Measurements from ENCODE around the gene DIP2C. TPM values are rescaled to one million over a fixed set of nuclear protein-coding genes. Genes with fewer than 3 reads are reported as not detected.
"Not testable (repeated sequence)": the region's sequence is repeated elsewhere in the genome, so short reads cannot be mapped to it uniquely, and the experiment has no call there.

Gene DIP2C
- polyA plus RNA-seq, 1 donor = 37.7 TPM

DNA sequence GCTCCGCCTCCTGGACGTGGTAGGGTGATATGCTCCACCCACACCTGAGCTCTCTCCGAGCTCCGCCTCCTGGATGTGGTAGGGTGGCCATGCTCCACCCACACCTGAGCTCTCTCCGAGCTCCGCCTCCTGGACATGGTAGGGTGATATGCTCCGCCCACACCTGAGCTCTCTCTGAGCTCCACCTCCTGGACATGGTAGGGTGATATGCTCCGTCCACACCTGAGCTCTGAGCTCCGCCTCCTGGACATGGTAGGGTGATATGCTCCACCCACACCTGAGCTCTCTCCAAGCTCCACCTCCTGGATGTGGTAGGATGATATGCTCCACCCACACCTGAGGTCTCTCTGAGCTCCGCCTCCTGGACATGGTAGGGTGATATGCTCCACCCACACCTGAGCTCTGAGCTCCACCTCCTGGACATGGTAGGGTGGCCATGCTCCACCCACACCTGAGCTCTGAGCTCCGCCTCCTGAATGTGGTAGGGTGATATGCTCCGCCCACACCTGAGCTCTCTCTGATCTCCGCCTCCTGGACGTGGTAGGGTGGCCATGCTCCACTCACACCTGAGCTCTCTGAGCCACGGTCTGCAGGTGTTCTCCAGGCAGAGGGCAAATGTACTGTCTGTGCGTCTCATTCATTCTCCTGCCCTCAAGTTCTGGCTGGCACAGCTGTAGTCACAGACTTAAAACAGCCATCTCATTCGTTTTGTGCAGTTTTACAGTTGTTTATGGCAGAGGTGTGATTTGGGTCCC lies 252.4 kb downstream of the DIP2C start:
- DNase-seq = no peak

DNA sequence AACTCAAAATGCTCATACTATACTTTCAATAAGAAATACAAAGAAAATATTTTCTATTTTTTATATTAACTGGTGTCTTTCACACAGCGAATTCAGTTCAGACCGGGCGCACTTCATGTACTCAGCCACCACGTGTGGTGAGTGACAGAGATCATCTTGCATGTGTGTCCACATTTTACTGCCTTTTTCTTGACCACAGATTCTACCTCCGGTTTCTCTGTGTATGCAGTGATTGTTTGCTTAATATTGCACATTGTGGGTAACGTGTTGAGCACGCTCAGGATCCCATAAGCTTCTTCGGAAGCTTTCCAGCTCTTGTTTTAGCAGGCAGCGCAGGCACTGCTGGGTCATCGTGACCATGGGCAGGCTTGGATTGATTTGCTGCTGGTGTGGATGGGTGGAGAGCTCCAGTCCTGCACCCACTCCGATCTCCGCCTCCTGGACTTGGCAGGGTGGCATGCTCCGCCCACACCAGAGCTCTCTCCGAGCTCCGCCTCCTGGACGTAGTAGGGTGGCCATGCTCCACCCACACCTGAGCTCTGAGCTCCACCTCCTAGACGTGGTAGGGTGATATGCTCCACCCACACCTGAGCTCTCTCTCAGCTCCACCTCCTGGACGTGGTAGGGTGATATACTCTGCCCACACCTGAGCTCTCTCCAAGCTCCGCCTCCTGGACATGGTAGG lies 253.3 kb downstream of the DIP2C start:
- DNase-seq = no peak

DNA sequence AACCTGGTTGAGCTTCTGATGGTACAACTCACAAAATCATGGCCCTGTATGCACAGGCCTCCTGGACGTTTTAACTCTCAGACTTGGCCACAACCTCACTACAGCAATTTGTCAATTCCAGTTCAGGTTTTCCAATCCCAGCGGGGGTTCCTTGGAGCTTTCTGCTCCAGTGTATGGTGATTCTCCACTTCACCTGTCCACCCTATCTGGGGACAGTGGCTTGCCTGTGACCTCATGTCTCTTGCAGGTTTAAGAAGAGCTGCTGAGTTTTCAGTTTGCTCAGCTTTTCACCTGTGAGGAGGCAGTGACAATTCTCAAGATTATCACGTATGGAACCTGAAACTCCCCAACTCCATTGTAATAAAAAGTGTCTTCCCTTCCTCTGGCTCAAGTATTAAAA lies 254.1 kb downstream of the DIP2C start:
- DNase-seq = no peak

DNA sequence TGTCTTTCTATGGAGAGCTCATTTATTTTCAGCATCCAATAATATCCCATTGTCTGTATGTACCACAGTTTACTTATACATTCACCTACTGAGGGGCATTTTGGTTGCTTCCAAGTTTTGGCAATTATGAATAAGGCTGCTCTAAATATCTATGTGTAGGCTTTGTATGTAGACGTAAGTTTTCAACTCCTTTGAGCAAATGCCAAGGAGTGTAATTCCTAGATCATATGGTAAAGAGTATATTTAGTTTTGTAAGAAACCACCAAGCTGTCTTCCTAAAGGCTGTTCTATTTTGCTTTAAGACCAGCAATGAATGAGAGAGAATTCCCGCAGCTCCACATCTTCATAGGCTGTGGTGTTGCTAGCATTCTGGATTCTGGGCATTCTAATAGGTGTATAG lies 259.8 kb downstream of the DIP2C start:
- DNase-seq = no peak

DNA sequence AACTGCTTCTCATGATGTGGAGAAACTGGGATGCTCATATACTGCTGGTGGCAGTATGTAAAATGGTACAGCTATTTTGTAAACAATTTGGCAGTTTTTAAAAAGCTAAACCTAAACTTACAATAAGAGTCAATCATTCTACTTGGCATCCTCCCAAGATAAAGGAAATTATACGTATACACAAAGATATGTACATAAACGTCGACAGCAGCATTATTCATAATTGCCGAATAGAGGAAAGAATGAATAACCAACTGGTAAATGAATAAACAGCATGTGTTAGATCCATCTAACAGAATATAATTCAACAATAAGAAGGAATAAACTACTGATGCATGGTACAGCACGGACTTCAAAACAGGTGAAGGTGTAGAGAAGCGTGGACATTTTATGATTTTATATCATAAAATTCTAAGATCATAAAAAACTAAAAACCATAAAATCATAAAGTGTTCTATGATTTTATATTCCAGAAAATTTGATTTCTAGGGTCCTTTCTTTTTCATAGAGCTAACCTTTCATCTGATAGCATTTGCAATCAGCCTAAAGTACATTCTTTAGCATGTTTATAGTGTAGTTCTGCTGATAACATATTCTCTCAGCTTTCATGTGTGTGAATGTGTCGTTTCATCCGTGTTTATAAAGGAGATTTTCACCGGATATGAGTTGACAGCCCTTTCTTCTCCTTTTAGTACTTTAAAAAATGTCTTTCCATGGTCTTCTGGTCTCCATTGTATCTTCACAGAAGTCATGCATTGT lies 261.5 kb downstream of the DIP2C start:
- DNase-seq = no peak

DNA sequence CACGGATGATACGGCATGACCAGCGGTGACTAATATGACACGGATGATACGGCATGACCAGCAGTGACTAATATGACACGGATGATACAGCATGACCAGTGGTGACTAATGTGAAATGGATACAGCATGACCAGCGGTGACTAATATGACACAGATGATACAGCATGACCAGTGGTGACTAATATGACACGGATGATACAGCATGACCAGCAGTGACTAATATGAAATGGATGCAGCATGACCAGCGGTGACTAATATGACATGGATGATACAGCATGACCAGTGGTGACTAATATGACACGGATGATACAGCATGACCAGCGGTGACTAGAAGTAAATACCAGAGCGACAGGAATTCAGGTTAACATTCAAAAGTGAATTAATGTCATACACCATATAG lies 264.1 kb downstream of the DIP2C start:
- DNase-seq = not testable (repeated sequence)

DNA sequence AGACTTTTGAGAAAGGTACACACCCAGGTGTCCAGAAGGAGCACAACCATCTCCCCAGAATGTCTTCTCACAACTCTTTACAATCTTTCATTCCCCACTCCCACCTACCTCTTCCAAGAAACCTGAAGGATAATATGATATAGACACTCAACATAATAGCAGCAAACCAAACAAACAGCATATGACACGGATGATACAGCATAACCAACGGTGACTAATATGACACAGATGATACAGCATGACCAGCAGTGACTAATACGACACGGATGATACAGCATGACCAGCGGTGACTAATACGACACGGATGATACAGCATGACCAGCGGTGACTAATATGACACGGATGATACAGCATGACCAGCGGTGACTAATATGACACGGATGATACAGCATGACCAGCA lies 264.7 kb downstream of the DIP2C start:
- not testable (repeated sequence) for DNase-seq

DNA sequence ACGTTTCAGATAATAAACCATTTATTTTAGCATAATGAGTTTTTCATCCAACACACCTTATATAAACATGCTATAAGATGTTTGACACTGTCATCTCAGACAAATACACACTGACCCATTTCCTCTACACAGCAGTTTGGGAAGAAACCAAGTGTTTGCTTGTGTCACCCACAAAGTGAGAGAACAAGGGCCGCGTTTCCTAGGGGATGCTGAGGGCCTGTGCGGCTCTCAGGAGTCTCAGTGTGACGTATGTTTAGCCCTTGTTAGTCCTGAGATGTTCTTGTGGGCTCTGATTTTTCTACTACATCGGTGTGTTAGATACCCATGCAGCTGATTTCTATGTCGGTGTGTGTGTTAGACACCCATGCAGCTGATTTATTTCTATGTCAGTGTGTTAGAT lies 266.3 kb downstream of the DIP2C start:
- no peak for DNase-seq

DNA sequence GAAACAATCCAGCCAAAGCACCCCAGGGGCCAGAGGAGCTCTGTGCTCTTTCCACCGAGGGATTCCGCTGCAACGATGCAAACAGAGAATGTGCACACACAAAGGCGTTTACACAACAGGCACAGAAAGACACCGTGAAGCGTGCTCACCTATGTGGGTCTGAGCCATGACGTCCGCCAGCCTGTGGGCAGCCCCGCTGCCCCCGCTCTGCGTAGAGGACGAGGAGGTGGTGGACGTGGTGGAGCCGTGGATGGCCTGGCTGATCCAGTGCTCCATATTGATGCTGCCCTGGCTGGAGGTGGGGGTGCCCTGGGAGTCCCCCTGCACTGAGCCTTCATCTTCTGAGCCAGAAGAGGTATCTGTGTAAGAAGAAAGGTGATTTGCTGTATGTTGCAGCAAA lies 266.8 kb downstream of the DIP2C start:
- DNase-seq = no peak

DNA sequence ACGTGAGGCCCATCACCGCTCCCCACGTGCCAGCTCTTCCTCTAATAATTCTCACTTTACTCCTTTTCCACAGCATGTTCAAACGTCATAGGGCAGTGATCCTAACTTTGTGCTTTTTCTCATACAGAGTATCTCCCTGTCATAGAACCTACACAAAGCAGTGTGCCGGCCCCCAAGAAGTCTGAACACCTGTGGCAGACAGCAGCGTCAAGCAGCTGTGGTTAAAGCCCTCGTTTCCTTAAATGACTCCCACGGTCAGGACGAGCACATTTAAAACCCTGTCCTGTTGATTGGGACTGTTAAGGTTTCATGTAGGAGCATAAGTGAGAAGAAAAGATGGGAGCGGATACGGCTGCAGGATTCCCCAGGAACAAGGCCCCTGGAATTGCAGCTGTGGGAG lies 267.2 kb downstream of the DIP2C start:
- no peak for DNase-seq

DNA sequence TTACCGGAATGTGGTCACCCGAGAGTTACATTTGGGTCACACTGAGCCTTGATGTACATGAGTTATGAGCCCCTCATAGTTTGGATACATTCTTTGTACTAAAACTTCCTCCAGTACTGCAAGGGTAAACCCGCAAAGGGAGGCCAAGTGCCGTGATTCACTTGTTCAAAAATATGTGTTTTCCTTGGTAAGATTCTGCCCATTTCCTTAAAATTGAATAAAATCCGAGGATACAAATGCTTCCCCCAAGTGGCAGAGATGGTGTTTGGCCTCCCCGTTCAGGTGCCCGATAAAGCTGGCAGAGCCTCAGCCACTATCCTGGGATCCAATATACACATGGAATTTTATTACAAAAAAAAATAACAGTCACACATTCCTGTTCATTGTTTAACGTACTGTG lies 268.3 kb downstream of the DIP2C start:
- no peak for DNase-seq

DNA sequence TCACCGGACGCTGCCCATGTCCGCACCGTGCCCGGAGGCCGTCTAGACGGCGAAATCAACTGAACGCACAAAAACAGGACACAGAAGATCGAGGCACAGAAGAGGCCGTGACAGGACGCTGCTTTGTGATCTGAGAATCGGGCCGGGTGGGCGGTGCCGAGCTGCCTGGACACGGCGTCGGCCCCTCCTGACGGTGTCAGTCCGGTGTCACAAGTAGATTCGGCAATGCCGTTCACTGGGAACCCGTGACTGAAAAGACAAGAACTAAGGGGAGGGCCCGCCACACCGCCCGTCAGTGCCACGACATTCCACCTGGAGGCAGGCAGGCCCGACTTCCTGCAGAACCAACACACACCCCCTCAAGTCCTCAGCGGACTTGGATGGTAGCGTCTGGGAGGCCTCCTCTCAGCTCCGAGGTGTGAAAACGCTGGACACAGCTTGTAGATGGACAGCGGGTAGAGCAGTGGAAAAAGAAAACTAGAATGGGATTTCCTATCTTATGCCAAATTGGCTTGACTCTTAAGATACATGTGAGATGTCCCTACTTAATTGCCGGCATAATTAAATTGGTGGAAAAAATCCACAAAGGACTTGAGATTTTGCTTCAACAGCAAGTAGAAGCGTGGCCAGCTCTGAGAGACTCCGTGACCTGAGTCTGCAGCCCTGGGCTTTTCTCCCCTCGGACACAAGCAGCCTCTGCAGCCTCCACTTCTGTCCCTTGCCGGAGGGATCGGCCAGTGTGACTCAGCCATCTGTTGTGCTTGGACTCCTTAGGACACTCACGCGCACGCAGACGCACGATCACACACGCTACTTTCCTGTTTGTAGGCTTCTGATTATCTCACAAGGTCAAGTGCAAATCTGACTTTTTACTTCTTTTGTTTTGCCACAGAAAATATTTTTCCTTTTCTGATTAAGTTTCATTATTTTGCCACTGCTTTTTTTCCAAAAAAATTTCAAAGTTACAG lies 269.0 kb downstream of the DIP2C start:
- no peak for DNase-seq

DNA sequence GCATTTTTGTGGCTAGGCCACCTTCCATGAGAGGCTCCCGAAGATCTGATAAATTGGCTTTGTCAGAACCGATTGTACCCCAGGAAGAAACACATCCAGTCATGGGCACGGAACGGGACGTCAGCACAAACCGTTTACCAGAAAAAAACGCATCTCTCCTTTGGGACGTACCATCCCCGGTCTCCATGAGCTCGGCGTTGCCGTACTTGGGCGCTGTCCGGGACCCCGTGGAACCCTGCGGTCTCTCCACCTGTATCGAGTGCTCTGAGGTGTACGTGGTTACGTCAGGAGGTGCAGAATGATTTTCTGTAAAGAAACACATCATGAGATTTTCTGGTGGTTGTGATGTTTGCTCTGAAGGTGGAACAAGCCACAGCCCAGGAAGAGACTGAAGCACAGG lies 270.6 kb downstream of the DIP2C start:
- no peak for DNase-seq

DNA sequence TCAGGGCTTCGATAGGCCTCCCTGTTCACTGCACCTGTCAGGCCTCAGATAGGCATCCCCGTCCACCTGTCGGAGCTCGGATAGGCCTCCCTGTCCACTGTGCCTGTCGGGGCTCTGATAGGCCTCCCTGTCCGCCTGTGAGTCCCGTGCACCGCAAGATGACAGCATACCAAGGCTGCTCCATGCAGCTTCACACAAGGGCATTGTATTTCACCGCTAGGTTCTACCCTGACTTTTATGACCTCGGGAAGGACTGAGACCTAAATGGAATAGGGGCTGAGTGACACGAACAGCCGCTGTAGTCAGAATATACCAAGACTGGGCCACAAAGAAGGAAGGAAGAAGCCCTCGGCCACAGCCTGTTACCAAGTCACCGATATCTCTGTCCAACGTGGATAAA lies 271.2 kb downstream of the DIP2C start:
- DNase-seq = no peak

DNA sequence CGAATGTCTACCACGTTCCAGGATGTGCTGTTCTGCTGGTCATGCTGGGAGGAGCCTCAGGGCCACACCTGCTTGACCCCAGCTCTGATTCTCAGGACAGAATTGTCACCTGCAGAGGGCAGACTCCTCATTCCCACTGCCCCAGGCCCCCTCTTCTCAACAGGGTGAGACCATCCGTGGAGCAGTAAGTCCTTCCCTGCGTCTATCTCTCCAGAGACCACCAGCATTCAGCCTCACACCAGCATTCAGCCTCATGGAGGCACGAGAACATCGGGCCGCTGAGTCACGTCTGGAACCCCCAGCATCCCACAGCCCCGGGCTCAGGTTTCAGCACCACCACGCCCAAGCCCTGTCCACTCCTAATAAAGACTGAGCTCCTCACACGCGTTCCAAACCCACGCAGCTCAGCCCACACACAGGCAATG lies 273.4 kb downstream of the DIP2C start:
- DNase-seq = no peak

DNA sequence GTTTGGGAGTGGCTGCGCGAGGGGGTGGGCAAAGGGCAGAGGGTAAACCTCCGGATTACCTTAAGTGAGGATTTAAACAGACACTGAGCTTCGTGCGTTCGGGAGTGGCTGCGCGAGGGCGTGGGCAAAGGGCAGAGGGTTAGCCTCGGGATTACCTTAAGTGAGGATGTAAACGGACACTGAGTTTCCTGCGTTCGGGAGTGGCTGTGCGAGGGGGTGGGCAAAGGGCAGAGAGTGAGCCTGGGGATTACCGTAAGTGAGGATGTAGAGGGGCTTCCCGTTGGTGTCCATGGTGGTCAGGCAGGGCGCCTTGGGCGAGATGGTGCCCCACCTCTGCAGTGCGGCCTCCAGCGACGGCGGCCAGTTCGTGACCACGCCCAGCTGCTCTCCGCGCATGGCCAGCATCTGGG lies 275.8 kb downstream of the DIP2C start:
- DNase-seq = no peak

DNA sequence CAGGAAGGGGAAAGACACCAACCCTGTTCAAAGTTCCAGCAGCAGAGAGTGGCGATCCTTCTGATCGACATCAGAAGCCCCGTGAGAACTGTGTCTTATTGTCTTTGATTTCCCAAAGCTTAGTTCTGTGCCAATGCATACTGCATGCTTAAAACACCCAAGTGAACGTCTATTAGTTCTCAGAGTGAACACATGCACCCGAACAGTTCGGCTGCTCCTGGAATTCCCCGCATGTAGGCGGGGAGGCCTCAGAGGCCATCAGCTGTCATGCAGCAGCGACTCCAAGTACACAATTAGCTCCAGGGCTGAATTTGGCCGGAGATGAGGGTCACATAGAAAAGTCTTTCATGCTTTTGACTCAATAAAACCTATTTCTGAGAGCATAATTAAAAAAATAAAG lies 277.4 kb downstream of the DIP2C start:
- no peak for DNase-seq

DNA sequence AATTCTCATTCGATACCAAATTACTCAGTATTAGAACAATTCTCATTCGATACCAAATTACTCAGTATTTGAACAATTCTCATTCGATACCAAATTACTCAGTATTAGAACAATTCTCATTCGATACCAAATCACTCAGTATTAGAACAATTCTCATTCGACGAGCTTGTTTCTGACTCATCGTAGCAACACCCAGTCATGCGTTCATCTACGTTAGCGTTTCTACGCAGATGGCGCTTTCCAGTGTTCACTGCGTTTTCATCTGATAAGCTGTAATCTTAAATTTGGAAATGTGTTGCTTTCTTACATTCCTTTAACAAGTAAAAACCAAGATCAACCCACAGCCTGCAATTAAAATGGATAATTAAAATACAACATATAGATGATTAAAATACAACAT lies 277.9 kb downstream of the DIP2C start:
- no peak for DNase-seq

DNA sequence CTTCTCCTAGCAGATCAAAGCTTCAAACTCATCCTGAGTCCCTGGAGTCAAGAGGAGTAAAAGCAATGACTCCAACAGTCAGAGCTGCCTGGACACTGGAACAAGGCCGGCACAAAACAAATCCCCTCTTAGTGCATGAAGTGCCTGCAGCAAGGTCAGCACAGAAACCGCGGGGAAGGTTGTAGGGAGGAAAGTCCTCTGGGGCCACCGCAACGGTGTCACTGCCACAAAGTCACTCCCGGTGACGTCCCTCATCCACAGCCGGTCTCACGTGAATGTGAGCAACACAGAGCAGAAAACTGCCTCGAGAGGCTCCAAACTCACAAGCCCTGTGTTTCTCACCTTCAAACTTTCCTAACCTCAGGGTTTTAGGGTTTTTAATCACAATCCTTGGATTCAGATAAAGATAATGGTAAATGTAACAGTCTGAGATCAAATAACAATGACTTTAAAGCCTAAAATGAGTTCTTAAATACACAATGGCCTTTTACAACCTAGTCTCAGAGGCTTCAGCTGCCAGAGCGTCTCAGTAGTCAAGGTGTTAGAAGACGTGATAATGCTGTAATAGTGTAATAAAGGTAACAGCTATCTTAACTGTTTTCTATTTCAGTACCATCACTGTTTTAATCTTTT lies 279.9 kb downstream of the DIP2C start:
- DNase-seq = no peak

DNA sequence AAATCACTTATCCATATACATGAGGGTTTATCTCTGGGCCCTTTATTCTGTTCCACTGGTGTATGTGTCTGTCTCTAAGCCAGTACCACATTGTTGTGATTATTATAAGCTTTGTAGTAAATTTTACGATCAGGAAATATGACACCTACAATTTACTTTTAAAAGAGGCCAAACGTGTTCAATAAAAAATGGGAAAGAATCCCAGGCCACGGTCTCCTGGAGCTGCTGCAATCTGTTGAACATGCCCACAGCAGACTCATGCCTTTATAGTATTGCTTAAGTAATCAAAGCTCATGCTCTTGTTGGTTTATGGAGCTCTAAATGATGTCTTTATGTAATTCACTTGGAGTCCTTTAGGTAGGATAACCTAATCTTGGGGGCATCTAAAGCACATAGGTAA lies 281.2 kb downstream of the DIP2C start:
- DNase-seq = no peak

DNA sequence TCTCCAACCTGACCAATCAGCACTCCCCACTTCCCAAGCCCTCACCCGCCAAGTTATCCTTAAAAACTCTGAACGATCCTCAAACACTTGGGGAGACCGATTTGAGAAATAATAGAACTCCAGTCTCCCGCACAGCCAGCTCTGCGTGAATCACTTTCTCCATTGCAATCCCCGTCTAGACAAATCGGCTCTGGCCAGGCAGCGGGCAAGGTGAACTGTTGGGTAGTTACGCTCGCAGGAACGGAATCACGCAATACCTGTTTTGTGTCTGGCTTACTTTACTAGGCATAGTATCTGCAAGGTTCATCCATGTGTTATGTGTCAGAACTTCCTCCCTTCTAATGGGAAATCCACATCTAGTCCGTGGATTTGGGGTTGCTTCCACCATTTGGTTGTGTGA lies 282.5 kb downstream of the DIP2C start:
- no peak for DNase-seq

DNA sequence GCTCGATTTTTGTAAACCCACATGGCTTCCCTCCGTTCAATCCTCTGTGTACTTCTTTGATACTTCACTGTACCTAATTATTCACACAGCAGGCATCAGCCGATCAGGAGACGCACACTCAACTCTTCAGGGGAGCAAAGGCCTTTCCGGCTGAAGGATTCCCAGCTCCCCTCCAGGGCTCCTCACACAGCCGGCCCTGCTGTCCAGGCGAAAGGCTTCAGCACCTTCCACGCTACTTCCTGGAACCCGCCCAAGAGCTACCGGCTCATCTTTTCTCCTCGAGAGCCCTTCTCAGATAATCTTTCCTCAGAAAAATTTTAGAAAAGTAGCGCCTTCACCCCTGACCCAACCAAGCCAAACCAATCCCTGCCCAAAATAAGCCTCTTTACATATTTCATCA lies 283.8 kb downstream of the DIP2C start:
- DNase-seq = no peak

Data from hindlimb muscle (tissue), 1 donor.